KG1 (cell line): ENCODE results near the gene ANKRD55.
"Not testable (repeated sequence)": the region's sequence is repeated elsewhere in the genome, so short reads cannot be mapped to it uniquely, and the experiment has no call there.

Experiments
- DNase-seq: peaks from one replicate; lab custom pipeline; 2025; lab: John Stamatoyannopoulos, UW

ANKRD55 gene

DNA sequence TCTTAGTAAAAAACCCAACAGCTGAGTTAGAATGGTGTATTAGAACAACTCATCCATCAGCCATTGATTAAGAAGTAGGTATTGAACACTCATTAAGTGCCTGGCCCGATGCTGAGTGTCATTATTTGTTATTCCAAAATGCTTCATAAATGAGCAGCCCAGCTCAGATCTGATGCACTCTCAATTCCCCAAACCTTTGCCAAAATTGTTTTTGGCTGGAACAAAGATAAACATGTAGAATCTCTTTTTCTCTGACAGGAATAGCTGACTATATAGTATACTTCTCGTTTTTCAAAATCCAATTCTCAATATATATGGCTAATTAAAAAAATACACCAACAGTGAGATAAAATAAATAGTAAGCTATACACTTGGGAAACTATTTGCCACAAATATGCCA is 20.0 kb upstream of the ANKRD55 start:
- DNase-seq = no peak

DNA sequence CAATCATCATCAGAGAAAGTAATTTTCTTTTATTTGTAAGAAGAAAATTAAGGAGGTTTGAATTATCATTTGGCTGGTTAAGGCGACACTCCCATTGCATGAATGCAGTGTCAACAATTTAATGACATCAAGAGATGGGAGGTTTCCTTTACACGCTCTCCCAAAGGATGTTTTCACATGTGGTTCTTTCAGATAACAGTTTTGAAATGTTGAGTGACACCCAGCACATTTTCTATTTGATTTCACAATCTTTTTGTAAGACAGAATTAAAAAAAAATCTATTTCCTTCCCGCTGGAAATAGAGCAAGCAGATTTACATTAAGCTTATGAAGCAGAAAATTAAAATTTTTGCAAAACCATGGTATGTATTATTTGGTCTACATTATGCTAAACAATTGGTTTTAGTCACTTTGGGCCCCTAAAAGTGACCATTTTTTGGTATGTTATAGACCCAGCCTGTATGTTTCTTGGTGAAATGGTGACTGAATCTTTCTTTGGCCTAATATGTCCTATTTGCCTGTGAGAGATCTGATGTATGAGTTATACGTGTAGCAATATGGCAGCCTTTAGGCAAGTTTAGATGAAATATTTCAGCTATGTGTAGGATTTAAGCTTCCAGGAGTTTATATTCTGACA is 18.9 kb upstream of the ANKRD55 start:
- no peak for DNase-seq

DNA sequence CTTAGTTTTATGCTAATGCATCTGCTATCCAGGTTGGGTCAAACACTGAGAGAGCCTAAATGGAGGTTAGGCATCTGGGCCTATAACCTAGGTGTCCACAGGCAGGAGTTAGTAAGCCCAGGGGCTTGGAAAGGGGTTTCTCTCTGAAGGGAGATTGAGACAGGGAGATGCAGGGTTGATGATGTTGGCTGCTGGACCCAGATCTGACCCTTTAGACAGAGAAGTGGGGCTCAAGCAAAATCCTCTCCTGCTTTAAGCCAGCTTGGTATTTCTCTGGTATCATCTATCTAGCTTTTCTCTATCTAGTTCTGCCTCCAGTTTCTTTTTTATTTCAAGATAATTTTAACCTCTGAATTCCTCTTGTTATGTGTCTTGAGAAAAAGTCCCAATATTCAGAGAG is 18.3 kb upstream of the ANKRD55 start:
- DNase-seq = no peak

DNA sequence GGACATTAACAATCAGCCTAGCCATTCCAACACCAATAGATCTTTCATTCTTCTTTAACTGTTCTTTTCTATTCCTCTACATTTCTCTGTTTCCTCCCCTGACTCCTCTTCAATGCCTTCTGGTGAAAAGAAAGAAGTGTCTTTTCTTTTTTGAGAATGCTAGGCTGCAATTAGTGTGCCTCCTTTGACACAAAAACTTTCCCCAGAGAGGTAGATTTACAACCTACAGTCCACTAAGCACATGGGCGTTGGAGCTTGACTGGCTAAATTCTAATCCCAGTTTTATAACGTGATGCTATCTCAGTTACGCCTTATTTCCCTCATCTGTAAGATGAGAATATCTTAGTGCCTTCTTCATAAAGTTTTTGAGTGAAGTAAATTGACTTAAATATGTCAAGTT is 16.9 kb upstream of the ANKRD55 start:
- DNase-seq = no peak

DNA sequence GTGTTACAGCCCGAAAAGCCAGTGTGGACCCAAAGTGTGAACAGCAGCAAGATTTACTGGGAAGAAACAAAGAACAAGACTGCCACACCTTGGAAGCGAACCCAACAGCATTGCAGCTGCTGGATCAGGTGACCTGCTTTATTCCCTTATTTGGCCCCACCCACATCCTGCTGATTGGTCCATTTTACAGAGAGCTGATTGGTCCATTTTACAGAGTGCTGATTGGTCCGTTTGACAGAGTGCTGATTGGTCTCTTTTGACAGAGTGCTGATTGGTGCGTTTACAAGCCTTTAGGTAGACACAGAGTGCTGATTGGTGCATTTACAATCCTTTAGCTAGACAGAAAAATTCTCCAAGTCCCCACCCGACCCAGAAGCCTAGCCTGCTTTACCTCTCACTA is 16.0 kb upstream of the ANKRD55 start:
- DNase-seq = not testable (repeated sequence)

DNA sequence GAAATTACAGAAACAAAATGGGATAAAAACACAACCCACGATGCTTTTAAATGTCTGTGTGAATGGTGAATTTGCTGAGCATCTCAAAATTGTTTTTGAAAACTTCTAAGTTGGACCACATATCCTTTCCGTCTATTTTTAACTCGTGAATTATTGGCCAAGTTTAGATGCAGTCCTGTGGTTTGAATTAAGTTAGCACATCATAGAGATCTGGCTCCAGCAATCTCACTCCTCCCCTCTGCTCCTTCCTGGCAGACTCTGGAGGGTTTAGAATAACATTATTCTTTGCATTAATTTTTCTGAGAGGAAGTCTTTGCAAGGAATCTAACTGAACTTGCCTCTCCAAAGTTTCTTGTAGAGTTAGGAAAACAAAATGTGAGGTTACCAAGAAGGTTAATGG is 14.5 kb upstream of the ANKRD55 start:
- no peak for DNase-seq

DNA sequence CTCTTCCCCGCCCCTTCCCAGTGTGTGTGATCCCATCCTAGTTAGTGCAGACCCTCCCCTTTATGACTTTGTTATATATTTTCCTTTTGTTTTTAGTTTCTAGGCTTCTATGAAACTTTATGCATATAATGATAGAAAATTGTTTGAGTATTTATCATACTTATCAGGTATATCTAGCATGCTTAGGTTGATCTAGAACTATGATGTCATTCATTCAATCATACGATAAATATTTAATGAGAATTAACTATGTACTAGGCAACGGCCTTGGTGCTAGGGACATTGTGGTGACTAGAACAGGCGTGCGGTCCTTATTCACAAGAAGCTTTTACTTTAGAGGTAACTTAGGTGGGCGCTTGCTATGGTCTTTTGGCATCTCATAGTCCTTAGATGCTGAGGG is 13.6 kb upstream of the ANKRD55 start:
- DNase-seq = no peak

DNA sequence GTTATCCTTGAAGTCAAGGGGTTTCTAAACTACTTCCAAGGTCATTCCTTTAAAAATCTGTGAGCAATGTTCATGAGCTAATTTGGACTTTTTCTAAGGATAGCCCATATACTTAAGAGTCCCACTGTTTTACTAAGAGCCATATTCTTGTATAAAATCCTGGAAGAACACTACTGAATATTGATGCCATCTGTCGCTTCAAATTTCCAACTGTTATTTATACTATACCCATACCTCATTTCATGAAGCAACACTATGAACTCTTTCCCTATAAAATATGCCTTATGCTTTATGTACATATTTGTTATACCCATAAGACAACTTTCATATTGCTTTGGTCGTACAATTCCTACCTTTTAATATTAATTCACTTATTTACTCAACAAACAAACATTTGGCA is 12.4 kb upstream of the ANKRD55 start:
- DNase-seq = no peak

DNA sequence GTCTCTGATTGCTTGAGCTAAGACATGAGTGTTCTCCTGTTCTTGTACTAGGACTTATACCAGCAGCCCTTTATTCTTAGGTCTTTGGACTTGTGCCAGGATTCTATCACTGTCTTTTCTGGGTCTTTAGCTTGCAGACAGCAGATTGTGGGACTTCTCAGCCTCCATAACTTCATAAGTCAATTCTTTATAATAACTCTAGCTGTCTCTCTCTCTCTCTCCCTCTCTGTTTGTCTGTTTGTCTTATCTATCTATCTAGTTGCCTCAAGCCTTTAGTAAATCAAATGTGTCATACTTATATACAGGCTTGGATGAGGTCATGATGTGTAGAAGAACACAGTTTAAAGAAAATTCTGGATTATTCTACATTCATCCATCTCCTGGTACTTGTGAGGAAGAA is 11.5 kb upstream of the ANKRD55 start:
- no peak for DNase-seq

DNA sequence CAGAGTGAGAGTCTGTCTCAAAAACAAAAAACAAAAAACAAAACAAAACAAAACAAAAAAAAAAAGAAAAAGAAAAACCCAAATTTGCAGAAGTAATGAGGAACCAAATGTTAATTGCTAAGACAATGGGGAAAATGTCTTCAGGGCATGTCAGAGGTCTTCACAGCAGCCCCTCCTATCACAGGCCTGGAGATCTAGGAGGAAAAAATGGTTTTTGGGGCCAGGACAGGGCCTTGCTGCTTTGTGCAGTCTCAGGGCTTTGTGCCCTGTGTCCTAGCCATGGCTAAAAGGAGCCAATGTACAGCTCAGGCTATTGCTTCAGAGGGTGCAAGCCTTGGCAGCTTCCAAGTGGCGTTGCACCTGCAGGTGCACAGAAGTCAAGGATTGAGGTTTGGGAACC is 9.1 kb upstream of the ANKRD55 start:
- not testable (repeated sequence) for DNase-seq

DNA sequence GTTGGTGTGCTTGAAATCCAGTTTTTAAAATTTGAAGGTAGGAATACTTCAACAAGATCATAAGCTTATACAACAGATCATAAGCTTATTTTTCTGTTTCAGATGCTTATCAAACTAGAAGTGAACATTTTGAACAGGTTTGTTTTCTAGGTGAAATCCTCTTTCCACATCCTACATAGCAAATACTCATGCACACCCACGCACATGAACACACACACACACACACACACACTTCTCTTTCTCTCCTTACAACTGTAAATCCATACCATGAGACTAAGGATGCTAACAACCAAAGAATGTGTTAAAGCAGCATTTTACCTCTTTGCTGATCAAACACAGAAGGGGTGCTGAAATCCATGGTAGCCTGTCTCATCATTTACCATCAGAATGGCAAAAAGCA is 592 bp downstream of the ANKRD55 start:
- DNase-seq = no peak

DNA sequence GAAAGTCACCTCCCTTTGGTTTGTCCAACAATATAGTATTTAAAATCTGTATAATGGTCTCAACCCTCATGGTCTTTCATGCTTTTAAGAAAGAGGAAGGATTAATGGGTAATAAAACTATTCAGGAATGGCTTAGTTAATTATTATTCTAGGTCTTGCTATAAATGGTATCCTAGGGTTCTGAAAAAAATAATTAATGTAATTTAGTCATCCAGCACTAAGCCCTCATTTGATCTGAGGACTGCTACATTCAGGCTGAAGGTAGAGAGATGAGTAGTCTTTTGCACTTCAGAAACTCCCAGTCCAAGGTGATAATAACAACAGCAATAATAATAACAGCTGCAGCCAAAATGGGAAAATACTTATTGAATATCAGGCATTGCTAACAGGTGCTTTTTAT is 2.6 kb downstream of the ANKRD55 start:
- DNase-seq = no peak

DNA sequence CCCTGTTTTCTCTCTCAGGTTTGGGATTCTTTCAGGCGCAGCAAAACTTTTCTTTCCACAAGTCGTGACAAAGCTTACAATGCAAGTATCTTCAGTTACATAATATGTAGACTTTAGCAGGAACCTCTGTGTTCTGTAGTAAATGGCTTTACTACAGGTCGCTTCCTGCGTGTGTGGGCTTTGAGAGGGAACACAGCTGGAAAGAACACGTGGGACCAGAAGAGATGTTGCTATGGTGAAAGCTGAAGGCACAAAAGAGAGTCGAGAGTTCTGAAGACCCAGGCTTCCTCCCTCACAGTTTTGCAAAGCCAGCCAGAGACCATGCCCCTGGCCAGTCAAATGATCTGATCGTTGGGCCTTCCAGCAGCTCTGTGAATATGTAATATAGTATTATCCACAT is 4.0 kb downstream of the ANKRD55 start:
- no peak for DNase-seq

DNA sequence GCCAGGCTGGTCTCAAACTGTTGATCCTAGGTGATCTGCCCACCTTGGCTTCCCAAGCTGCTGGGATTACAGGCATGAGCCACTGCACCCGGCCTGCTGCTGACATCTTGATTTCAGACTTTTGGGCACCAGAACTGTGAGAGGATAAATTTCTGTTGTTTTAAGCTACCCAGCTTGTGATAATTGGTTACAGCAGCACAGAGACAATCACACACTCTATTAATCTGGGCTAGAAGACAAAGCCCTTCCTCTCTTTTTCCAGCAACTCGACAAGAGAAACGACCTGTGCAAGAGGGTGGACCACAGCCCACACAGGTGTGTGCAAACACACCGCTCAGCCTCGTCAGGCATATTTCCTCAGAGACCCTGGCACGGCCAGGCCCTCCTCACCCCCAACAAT is 4.5 kb downstream of the ANKRD55 start:
- DNase-seq = no peak

DNA sequence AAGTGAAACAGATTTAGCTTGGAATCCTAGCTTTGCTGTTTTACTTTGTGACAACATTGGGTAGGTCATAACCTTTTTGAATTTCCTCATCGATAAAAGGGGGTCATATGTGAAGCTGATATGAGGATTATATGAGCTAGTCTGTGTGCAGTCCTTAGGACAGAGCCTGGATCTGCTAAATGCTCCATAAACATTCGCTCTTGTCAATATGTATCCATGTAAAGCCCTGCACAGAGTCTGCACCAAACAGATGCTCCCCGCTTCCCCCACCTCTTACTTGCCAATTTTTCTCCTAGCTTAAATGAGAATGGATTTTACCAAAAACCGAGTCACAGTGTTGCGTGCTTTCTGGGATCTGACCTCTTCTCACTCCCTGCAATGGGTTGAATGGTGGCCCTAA is 5.4 kb downstream of the ANKRD55 start:
- DNase-seq = no peak

DNA sequence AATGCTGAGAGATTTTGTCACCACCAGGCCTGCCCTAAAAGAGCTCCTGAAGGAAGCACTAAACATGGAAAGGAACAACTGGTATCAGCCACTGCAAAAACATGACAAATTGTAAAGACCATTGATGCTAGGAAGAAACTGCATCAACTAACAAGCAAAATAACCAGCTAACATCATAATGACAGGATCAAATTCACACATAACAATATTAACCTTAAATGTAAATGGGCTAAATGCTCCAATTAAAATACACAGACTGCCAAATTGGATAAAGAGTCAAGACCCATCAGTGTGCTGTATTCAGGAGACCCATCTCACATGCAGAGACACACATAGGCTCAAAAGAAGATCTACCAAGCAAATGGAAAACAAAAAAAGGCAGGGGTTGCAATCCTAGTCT is 9.8 kb downstream of the ANKRD55 start:
- DNase-seq = not testable (repeated sequence)

DNA sequence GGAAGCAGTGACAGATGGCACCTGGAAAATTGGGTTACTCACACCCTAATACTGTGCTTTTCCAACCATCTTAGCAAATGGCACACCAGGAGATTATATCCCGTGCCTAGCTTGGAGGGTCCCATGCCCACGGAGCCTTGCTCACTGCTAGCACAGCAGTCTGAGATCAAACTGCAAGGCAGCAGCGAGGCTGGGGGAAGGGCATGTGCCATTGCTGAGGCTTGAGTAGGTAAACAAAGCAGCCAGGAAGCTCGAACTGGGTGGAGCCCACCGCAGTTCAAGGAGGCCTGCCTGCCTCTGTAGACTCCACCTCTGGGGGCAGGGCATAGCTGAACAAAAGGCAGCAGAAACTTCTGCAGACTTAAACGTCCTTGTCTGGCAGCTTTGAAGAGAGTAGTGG is 11.5 kb downstream of the ANKRD55 start:
- DNase-seq = not testable (repeated sequence)

DNA sequence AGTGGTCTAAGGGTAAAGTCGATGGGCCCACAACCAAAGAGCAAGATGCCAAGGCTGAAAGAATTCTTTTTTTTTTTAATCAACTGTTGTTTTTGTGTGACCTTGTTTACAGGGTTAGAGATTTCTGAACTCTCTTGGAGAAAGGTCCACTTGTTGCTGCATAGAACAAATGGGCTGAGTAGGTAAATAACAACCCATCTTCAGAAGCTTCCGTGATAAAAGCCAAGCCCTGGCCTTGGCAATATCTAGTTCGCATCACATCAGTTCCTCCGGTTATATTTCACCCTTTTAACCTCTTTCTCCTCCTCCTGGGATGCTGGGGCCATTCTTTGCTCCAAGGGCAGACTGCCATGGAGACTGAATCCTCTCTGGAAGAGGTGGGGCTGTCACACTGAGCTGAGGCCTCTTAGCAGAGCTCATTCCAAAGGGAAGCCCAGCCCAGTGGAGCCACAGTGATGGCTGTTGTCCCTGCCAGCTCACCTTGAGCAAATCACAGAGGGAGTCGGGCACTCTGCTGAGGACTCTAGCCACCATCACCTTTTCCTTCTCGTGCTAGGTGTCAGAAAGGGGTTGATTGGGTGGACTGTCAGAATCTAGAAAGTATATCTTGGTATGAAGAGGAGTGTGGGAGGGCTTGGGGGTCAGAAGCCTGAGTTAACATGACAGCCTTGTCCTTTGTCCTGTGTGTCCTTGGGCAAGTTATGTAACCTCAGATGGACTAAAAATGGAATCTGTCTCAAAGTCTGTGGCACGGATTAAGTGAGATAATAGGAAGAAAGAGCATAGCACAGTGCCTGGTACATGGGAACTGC is 17.9 kb downstream of the ANKRD55 start:
- no peak for DNase-seq

DNA sequence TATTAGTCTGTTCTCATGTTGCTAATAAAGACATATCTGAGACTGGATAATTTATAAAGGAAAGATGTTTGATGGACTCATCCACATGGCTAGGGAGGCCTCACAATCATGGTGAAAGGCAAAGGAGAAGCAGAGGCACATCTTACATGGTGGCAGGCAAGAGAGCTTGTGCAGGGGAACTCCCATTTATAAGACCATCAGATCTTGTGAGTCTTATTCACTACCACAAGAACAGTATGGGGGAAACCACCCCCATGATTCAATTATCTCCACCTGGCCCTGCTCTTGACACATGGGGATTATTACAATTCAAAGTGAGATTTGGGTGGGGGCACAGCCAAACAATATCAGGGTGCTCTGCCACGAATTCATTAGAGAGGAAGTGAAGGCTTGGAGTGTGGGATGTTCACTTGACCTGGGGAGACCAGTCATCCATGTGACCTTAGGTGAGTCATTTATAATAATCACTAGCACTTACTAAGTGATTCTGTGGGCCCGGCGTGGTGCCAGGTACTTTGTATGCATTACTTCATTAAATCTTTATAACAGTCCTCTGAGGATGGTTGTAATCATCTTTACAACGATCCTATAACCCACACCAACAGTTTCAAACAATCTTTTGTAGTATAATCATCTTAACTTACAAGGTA is 19.1 kb downstream of the ANKRD55 start:
- DNase-seq = not testable (repeated sequence)

DNA sequence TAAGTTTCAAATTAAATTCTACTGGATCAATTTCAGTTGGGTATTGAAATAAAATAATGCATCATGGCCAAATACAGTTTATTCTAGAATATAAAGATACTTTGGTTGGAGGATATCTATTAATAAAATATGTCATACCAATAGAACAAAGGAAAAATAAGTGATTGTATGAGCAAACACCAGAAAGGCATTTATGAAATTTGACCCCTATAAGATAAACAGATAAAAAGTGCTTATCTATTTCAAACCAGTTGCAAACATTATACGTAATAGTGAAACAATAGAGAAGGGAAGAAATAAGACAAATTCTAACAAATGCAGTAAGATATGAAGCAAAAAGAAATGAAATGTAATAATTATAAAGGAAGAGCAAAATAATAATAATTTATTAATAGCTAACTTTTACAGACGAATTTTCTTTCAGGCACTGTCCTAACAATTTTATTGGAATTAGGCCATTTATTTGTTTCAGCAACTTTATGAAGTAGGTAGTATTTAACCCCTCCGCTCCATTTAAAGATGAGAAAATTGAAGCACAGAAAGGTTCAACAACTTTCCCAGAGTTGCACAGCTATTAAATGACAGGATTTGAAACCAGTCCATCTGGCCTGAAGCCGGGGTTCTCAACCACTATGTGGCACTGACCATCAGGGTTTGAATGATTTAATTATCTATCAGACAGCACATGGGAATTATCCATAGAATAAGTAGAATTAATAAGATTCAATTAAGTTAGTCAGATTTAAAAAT is 20.8 kb downstream of the ANKRD55 start:
- no peak for DNase-seq

DNA sequence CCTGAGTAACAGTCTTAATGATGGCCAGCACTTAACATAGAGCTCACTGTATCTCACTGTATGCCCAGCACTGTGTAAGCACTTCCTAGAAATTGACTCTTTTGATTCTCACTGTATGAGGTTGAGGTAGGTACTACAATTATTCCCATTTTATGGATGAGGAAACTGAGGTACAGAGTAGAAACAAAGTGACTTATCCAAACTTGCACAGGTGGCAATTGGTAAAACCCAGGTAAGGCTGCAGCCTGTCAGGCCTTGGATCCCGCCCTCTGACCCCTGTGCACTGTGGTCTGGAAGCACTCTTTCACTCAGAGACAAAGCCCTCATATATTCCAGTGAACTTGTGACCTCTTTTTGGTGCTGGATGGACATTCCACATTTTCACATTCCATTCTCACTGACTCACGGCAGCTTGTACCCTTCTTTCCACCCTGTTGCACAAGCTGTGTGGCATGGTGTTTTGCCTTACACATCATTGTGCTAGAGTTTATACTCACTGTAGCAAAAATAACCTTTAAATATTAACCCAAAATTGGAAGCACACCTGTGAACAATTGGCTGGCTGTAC is 21.7 kb downstream of the ANKRD55 start:
- DNase-seq = no peak

DNA sequence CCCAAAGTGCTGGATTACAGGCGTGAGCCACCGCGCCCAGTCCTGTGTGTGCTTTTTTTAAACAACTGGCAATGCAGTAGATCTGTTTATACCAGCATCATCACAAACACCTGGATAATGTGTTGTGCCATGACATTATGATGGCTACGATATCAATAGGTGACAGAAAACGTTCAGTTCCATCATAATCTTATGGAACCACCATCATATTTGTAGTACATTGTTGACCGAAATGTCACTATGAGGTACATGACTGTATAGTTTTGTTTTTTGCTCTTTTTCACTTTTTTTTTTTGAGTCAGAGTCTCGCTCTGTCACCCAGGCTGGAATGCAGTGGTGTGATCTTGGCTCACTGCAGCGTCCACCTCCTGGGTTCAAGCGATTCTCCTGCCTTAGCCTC is 24.4 kb downstream of the ANKRD55 start:
- no peak for DNase-seq
